ENCODE measurements around the gene VPS41.

DNA sequence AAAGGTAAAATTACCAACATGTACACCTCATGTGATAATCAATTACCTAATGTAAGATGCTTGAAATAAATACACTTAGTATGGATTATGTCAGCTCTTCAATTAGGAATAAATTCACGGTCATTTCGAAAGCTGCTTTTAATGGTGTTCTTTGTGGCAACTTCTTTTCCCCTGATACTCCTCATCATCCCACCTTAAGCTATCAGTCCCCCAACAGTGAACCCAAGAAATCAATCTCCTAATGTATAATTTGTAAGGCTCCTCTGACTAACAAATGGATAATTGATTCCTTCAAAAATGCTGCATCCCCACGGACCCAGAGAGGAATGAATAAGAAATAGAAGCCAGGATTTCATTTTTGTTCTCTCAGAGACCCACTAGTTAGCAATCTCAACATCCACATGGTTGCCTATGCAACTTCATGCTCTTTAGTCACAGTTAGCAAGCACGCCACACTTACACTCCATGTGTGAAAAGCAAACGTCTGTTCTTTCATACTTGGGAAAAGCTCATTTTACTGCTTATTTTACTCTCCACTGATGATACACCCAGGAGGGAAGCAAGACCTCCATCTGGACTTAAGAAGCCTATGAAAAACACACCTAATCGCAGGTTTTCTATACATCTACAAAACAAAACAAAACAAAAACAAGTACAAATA is 70.1 kb downstream of the VPS41 start:
- no peak for TF ChIP-seq MXI1 (IDR thresholded peaks at IDR 0.05; ENCODE audit: low read depth, low read length)
- no peak for TF ChIP-seq CTCF (IDR thresholded peaks at IDR 0.05)
- TF ChIP-seq CHD2 (IDR thresholded peaks at IDR 0.05; ENCODE audit: low read length, partially characterized antibody): no peak
- no peak for TF ChIP-seq RAD21 (IDR thresholded peaks at IDR 0.05; ENCODE audit: low read length)
- TF ChIP-seq POLR2AphosphoS5 (IDR thresholded peaks at IDR 0.05; ENCODE audit: low read depth, low read length): no peak
- TF ChIP-seq RFX5 (IDR thresholded peaks at IDR 0.05; ENCODE audit: low read length): no peak
- TF ChIP-seq JUND (IDR thresholded peaks at IDR 0.05): no peak
- no peak for TF ChIP-seq YY1 (IDR thresholded peaks at IDR 0.05; ENCODE audit: low read depth)
- no peak for TF ChIP-seq RCOR1 (IDR thresholded peaks at IDR 0.05; ENCODE audit: low read length)
- no peak for TF ChIP-seq EZH2phosphoT487 (IDR thresholded peaks at IDR 0.05; ENCODE audit: borderline replicate concordance, low read depth)
